ENCODE measurements around the gene MEGF10. TPM values are rescaled to one million over a fixed set of nuclear protein-coding genes. Genes with fewer than 3 reads are reported as not detected.

The MEGF10 gene
- total and polyA plus RNA-seq, 2 of the 8 experiments (the other 6 are each of a cell fraction or from before 2014, with no cell fraction given): 38.2 to 53.1 TPM

DNA sequence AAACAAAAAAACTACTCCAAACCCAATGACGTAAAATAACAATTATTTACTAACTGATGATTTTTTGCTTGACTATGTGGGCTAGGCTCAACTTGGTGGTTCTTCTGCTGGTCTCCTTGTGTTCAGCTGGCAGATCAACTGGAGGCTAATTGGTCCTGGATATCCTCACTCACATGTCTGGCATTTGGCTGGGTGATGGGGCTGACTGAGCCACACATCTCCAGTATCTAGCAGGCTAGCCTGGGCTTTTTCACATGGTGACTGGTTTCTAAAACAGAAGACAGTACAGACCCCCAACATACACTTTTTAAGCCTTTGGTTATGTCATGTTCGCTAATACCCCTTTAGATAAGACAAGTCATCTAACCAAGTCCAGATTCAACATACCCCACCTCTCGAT, 122.1 kb downstream of the MEGF10 start:
- Histone ChIP-seq H3K79me2 (ENCODE audit: control insufficient read depth in 1 of 2, insufficient read depth in 2 of 2, low read length in 2 of 2) (no peaks in the 10 kb centered on the region), H4K8ac (ENCODE audit: extremely low read depth, insufficient read depth, low read length) (no peak overlapping the region), H2BK20ac (ENCODE audit: low read length) (no peak overlapping the region), H4K20me1 (replicated peaks in 1 of 2; ENCODE audit: control insufficient read depth in 1 of 2, insufficient read depth in 2 of 2, low read length in 2 of 2) (no peaks in the 10 kb centered on the region), H3K9ac (replicated peaks in 1 of 4; ENCODE audit: extremely low read depth in 1 of 4, low read depth in 3 of 4, low read length in 3 of 4) (no peak overlapping the region), H2BK12ac (ENCODE audit: low read depth, low read length) (no peak overlapping the region), H3K14ac (ENCODE audit: insufficient read length) (no peak overlapping the region), H3K18ac (ENCODE audit: extremely low read depth, low read length) (no peak overlapping the region), H3K9me3 (ENCODE audit: insufficient read depth in 2 of 2, low read depth in 1 of 2, low read length in 1 of 2) (no peaks in the 10 kb centered on the region), H3K4me2 (ENCODE audit: insufficient read depth in 1 of 2, low read depth in 2 of 2, low read length in 2 of 2) (no peak overlapping the region), H4K5ac (ENCODE audit: insufficient read length, low read depth, low read length) (no peak overlapping the region), H3K23ac (ENCODE audit: insufficient read length) (no peak overlapping the region), H2BK120ac (replicated peaks; ENCODE audit: low read depth, low read length) (no peak overlapping the region), H3K27me3 (replicated peaks in 1 of 4; ENCODE audit: control insufficient read depth in 3 of 4, extremely low read depth in 1 of 4, insufficient read depth in 3 of 4, low read length in 3 of 4) (no peaks in the 10 kb centered on the region), H3K4ac (replicated peaks; ENCODE audit: insufficient read length, low read depth, low read length) (no peak overlapping the region), H3K27ac (ENCODE audit: low read depth, low read length) (no peak overlapping the region), H2AFZ (ENCODE audit: low read length) (no peak overlapping the region), H3K79me1 (ENCODE audit: low read depth, low read length) (no peaks in the 10 kb centered on the region), H2AK5ac (ENCODE audit: low read depth, low read length) (no peak overlapping the region), H3K4me3 (ENCODE audit: extremely low read depth in 1 of 4, insufficient read depth in 2 of 4, low read depth in 3 of 4, low read length in 4 of 4) (no peak overlapping the region), H3K23me2 (ENCODE audit: low read depth, low read length) (no peaks in the 10 kb centered on the region), H3K56ac (replicated peaks; ENCODE audit: insufficient read length, low read depth, low read length) (no peak overlapping the region), H2BK15ac (ENCODE audit: low read length) (no peak overlapping the region), H3K36me3 (ENCODE audit: control insufficient read depth in 2 of 4, insufficient read depth in 4 of 4, low read length in 3 of 4) (peaks cover 0 to 3% (median 0%) of the 10 kb centered on the region in 4 experiments; a peak in 2 of 8 replicates), H4K91ac (replicated peaks; ENCODE audit: insufficient read length, low read length) (no peak overlapping the region), H3K4me1 (replicated peaks in 1 of 4; ENCODE audit: control insufficient read depth in 3 of 4, insufficient read depth in 4 of 4, low read length in 3 of 4) (no peaks in the 10 kb centered on the region), H2BK5ac (ENCODE audit: low read depth, low read length) (no peak overlapping the region)
- POLR2A ChIA-PET (ENCODE audit: partially characterized antibody): no interaction called here
- FAIRE-seq (no peak), DNase-seq (ENCODE audit: low read depth in 1 of 2, low spot score in 2 of 2) (no peak)
- WGBS, 2 experiments (ENCODE audit: extremely low coverage in 1 of 2, insufficient coverage in 1 of 2, insufficient read length in 1 of 2, insufficient replicate concordance in 2 of 2, low coverage in 1 of 2, low lambda C conversion rate in 2 of 2, missing lambda C conversion rate in 1 of 2): 93 to 100% methylated on average over 1 to 3 of the region's 3 CpGs
- CTCF ChIA-PET (ENCODE audit: partially characterized antibody): interaction anchor here (1.2 kb wide), 1 partner anchor 118 kb away, joined by 3 read pairs; no protein-coding TSS in a partner anchor
- no peak for TF ChIP-seq SIRT6 (IDR thresholded peaks at IDR 0.05; ENCODE audit: low read length)
- no peak for TF ChIP-seq SP1 (IDR thresholded peaks at IDR 0.05; ENCODE audit: low read depth, low read length)
- no peak for TF ChIP-seq CTBP2 (IDR thresholded peaks at IDR 0.05; ENCODE audit: borderline replicate concordance, insufficient read depth, insufficient read length, low read length)
- no peak for TF ChIP-seq KDM4A (IDR thresholded peaks at IDR 0.05; ENCODE audit: low read depth, low read length, severe bottlenecking)
- TF ChIP-seq GABPA (IDR thresholded peaks at IDR 0.05; ENCODE audit: borderline replicate concordance, insufficient read depth, low read length): no peak
- no peak for TF ChIP-seq RFX5 (IDR thresholded peaks at IDR 0.05; ENCODE audit: borderline replicate concordance, low read depth, low read length)

Data from H1 (cell line).